ENCODE data around the gene CBS.
"Not testable (repeated sequence)": the region's sequence is repeated elsewhere in the genome, so short reads cannot be mapped to it uniquely, and the experiment has no call there.

The CBS gene
- 0 to 0.42 reads per million in 2 donors for total RNA-seq

- DNase-seq, result not testable (repeated sequence)
These were observed at the start of gene CBS for GRCh38 chr21:43075170-43076022. Gene CBS (minus strand): TSS chr21:43075835. CDS start chr21:43072193, 3,642 bp downstream.

GRCh38 chr21:43115956-43116355 is 40.3 kb upstream of the CBS start:
- DNase-seq, result not testable (repeated sequence)

GRCh38 chr21:43114483-43114882 is 38.8 kb upstream of the CBS start:
- not testable (repeated sequence) for DNase-seq

GRCh38 chr21:43109006-43109405 is 33.4 kb upstream of the CBS start:
- not testable (repeated sequence) for DNase-seq

- not testable (repeated sequence) for DNase-seq
These were observed 32.5 kb upstream of the CBS start for GRCh38 chr21:43108177-43108576.

- not testable (repeated sequence) for DNase-seq
These were observed 32.1 kb upstream of the CBS start for GRCh38 chr21:43107794-43108137.

GRCh38 chr21:43106965-43107793 is 31.5 kb upstream of the CBS start, which contains the start of gene U2AF1:
Gene U2AF1 (minus strand): TSS chr21:43107570. CDS start chr21:43107494, 76 bp downstream.
- DNase-seq, result peak; percentile 65

GRCh38 chr21:43104642-43105041 is 29.0 kb upstream of the CBS start:
- not testable (repeated sequence) for DNase-seq

- not testable (repeated sequence) for DNase-seq
These were observed 26.6 kb upstream of the CBS start for GRCh38 chr21:43102281-43102680.

- not testable (repeated sequence) for DNase-seq
These were observed 26.0 kb upstream of the CBS start for GRCh38 chr21:43101676-43102075.

GRCh38 chr21:43101000-43101399 is 25.4 kb upstream of the CBS start:
- not testable (repeated sequence) for DNase-seq

- DNase-seq, result not testable (repeated sequence)
These were observed 16.5 kb upstream of the CBS start for GRCh38 chr21:43091979-43092614.

- not testable (repeated sequence) for DNase-seq
These were observed 15.3 kb upstream of the CBS start for GRCh38 chr21:43090947-43091346.

GRCh38 chr21:43089463-43089862 is 13.8 kb upstream of the CBS start:
- DNase-seq, result not testable (repeated sequence)

GRCh38 chr21:43082587-43083300 is 7.1 kb upstream of the CBS start:
- DNase-seq, result not testable (repeated sequence)

- not testable (repeated sequence) for DNase-seq
These were observed 1.0 kb upstream of the CBS start for GRCh38 chr21:43076643-43077042.

- DNase-seq, result not testable (repeated sequence)
These were observed 495 bp upstream of the CBS start for GRCh38 chr21:43076023-43076637.

- DNase-seq, result not testable (repeated sequence)
These were observed 1.1 kb downstream of the CBS start for GRCh38 chr21:43074401-43075169.

GRCh38 chr21:43072742-43073141 is 2.9 kb downstream of the CBS start:
- not testable (repeated sequence) for DNase-seq

GRCh38 chr21:43069682-43070081 is 6.0 kb downstream of the CBS start:
- DNase-seq, result not testable (repeated sequence)

GRCh38 chr21:43068065-43068464 is 7.6 kb downstream of the CBS start:
- DNase-seq, result not testable (repeated sequence)

All from T-helper 9 cell (primary cell).